AML-193 (cell line): ENCODE data around the gene ARID1B.

Experiments
- DNase-seq, 2 experiments: peaks; one replicate each; lab custom pipeline; 2025; lab: John Stamatoyannopoulos, UW

The ARID1B gene

DNA sequence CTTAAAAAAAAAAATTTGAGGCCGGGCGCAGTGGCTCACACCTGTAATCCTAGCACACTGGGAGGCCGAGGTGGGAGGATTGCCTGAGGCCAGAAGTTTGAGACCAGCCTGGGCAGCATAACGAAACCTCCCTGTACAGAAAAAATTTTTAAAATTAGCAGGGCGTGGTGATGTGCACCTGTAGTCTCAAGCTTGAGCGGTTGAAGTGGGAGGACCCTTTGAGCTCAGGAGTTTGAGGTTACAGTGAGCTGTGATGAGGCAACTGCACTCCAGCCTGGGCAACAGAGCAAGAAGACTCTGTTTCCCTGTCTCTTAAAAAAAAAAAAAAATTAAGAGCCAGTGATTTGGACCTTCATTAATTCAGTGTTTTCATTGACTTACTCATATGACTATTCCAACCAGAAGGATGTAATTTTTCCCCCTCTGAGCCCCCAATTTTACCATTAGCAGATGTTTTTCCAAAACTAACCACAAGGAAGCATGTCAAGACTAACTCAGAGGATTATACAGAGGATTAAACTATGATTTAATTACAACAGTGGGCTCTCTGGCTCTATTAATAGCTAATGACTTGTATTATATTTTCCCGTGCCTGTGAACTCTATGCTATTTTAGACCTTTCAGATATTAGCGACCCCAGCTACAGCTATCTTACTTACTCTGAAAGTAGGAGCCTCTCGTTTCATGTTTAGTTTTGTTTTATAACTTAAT lies 75.1 kb downstream of the ARID1B start:
- DNase-seq: no peak

DNA sequence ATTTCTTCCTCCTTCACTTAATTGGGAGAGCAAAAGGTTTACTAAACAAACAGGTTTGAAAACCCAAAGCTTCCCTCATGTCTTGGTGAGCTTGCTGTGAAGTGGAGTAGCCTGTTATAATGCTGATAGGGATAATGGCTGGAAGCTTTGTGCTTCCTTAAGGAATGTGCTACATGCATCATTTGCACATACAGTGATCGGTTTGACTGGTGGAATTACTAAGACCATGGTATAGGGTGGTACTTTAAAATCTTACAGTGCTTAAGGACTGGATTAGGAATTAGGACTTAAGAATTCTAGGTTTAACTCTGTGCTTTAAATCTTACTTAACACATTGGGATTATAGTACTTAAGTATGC lies 75.7 kb downstream of the ARID1B start:
- DNase-seq: no peak

GRCh38 chr6:156853733-156854132 lies 76.6 kb downstream of the ARID1B start:
- DNase-seq: no peak

- no peak for DNase-seq
Observed at GRCh38 chr6:156854466-156855161, 77.4 kb downstream of the ARID1B start.

GRCh38 chr6:156857573-156857972 lies 80.4 kb downstream of the ARID1B start:
- DNase-seq: no peak

- DNase-seq: no peak
Observed at GRCh38 chr6:156859686-156860085, 82.5 kb downstream of the ARID1B start.

DNA sequence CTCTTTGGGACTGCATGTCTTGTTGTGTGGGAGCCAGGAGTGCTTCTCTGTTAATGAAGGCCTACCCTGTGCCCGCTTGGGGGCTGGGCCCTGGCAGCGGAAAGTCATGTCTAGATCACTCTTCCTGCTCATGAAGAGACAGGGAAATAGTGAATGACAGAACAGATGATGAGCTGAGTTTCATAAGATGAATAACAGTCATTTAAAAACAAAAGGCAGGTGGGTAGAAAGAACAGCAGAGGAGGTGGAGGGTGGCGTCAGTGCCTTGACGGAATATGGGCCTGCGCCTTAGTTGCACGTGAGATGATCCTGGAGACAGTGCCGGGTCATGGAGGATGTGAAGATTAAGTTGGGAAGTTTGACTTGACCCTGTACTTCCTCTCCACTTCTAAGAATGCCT lies 85.5 kb downstream of the ARID1B start:
- DNase-seq: no peak

DNA sequence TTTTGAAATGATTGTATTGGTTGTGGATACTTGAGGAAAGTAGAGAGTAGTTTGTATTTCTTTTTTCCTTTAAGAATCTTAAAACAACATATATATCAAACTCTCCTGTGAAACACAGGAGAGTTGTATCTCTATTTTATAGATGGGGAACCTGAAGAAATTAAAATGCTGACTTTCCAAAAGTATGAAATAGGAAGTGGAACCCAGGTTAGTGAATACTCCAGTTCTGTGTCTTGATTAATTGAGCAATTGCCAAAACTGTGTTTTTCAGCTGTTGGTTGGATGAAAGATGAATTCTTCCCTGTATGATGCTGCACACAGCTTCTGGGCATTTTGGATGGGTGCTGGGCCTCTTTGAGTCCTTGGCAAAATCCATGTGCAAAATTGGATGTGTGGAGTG lies 86.3 kb downstream of the ARID1B start:
- no peak for DNase-seq

DNA sequence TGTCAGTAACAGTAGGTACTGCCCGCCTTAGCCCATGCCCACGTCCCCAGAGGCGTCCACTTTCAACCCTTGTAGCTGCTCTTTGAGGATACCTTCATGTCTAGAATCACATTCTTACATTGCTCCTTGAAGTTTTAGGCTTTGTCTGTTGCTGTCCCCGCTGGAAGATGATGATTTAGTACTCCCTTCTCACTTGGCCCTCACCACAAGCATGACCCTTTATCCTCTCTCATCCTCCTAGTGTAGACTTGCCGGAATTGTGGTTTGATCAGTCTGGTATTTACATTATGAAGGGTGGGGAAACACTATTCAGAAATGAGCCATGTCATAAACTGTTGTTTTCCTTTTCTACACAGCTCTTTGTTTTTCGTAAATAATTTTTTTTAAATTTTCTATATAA lies 87.4 kb downstream of the ARID1B start:
- no peak for DNase-seq

GRCh38 chr6:156865019-156865629 lies 87.9 kb downstream of the ARID1B start:
- DNase-seq: peak; percentile 31 to 63

DNA sequence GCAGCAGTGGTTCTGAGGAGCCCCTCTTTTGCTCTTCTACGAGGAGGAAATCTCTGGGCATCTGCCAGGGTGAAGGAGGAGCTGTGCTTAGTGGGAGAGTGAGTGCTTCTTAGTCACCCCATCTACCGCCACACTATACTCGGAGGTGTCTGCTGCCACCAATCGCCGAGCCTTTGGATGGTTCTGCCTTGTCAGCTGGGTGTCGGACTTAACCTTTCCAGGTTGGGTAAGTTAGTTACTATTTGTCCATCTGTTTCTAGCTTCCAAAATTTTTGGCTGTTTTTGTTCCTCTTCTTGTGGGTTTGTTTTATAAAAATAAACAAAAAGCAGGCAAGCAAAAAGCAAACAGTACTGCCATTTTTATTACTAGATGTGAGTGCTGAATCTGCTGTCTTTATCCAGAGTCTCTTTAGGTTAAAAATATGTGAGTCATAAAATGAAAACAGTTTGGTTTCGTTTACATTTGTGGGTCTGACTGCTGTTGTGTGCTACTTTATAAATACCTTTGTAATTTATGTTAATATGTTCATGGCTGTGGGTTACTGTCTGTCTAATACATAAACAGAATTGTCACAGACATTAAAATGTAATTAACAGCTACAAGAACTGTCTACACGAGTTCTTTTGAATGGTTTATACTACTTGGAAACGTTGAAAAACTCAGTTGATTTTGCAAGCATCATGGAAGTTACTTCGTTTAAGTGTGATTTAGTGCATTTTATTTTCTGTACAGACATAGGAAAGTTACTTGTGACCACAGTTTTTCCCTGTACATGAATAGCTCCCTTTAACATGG lies 89.2 kb downstream of the ARID1B start:
- DNase-seq: no peak

GRCh38 chr6:156867121-156867520 lies 89.9 kb downstream of the ARID1B start:
- no peak for DNase-seq

- DNase-seq: no peak
Observed at GRCh38 chr6:156868385-156868784, 91.2 kb downstream of the ARID1B start.

DNA sequence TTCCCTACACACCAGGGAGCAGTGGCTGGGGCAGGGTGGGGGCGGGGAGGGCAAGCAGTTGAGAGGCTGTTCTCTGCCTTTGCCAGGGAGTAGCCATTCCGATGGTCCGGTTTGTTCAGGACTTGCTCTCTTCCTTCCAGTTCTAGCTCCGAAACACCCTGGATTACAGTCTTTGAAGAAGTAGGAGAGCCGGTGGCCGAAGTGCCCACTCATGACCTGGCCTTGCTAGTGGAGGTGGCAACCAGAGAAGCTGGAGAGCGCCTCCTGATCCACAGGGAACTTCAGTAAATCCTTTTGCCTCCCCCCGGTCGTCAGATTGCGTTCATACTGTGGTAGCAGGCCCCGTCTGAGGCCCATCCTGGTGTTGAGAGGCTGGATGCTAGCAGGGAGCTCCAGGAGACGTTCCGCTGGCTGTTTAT lies 92.8 kb downstream of the ARID1B start:
- DNase-seq: no peak

DNA sequence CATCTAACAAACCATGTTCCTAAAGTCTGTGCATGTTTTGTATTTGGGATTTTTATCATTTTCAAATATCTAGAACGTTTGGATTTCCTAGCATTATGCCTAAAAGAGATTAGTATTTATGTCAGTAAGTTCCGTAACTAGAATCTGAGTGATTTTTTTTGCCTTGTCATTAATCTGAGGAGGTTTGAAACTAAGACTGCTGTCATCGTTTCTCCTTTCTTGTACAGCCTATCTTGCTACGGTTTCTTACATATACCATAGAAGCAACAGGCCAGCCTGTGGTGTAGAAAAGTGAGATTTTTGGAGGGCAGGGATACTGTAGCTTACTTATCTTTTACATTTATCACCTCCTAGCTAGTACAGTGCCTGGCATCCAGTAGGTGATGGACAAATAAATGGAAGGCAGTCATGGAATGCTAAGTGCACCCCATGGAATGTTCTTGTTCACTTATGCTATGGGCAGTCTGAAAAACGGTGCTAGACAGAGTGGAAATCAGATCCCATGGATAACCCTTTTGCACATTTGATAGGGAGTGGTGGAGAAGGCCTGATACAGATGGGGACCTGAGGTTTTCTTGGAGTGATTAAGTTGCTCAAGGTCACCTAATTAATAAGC lies 93.9 kb downstream of the ARID1B start:
- no peak for DNase-seq

DNA sequence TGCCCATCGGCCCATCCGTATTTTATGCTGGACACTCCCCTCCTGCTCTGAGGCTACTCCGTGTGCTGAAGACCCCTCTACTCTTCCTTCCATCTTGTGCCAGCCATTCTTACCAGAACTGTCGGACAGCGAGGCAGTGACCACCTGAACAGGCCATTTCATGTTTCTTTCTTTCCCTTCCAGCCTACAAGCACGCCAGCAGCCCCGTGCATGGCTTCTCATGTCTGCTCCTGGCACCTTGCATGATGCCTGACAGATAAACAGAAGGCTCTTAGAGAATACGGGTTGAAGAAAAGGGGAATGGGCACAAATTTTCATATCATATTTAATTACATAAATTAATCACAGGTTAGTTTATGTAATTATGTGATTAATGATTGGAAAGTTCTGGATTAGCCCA lies 95.7 kb downstream of the ARID1B start:
- DNase-seq: no peak

- no peak for DNase-seq
Observed at GRCh38 chr6:156873654-156874380, 96.6 kb downstream of the ARID1B start.

- DNase-seq: no peak
Observed at GRCh38 chr6:156875062-156875461, 97.9 kb downstream of the ARID1B start.

DNA sequence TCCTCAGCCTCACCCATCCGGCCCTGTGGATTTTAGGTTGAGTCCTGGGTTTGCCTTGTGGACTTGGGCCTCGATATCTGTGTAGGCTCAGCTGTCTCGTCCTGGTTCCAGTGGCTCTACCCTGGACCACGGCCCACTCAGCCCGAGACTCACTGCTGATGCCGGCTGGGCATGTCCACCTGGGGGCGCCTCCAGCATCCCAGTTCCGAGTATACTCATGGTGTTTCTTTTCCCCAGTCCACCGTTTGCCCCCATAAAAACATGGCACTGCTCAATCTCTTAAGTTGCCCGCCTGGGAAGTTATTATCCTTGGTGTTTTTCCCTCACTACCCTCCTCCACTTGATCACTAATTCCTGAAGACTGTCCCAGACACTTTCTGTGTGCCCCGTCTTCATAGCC lies 99.1 kb downstream of the ARID1B start:
- DNase-seq: no peak

DNA sequence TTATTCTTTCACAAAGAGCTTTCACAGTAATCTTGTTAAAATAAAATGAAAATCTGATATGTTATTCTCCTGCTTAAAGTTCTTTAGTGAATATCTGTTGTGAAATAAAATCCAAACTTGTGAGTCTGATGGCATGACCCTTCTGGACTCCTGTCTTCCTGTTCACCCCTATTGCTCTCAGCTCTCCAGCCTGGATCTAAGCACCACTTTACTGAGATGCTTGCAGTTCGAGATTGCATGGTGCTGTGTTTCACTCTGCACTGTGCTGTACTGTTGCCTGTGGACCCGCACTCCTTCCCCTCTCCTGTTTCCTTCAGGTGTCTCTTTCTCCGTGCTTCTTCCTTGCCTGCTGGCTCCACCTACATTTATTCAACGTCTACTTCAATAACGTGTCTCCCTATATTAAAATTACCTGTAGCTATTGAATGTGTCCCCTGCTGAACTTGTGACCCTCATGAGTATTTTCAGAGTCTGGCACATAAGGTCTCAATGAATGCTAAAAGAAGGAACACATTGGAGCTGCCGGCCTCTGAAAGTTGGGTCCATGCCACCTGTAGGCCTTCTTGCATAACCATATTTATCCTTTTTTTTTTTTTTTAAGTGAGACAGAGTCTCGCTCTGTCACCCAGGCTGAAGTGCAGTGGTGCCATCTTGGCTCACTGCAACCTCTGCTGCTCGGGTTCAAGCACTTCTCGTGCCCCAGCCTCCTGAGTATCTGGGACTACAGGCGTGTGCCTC lies 100.1 kb downstream of the ARID1B start:
- DNase-seq: no peak

GRCh38 chr6:156878681-156879080 lies 101.5 kb downstream of the ARID1B start:
- no peak for DNase-seq
